Measurements from ENCODE around the gene ZNF726. TPM values are rescaled to one million over a fixed set of nuclear protein-coding genes. Genes with fewer than 3 reads are reported as not detected.

ZNF726 gene
- total and polyA plus RNA-seq, 2 donors (not counting 1 experiment from before 2014, with no cell fraction given), result 3.9 to 5.6 TPM

DNA sequence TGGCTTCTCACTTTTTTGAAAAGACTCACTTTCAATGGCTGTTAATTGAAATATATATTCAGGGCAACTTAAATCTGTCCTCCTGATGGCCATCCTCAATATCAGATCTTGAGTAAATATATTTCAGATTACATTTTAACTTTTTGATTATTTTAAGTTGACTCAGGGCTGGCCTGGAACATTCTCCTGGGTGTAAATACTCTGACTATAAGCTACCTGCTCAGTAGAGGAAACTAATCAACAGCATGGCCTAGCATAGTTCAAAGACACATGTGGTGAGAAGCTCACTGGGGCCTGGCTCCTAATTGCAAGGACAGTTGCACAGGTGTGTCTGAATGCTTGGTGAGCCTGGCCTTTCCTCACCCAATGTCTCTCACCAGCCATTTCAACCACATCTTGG is 5.5 kb upstream of the ZNF726 start:
- peaks cover 18% of the 10 kb centered on the region for H3K9me3 Mint-ChIP-seq (ENCODE audit: insufficient read depth)
- CTCF ChIA-PET, result no interaction called here

DNA sequence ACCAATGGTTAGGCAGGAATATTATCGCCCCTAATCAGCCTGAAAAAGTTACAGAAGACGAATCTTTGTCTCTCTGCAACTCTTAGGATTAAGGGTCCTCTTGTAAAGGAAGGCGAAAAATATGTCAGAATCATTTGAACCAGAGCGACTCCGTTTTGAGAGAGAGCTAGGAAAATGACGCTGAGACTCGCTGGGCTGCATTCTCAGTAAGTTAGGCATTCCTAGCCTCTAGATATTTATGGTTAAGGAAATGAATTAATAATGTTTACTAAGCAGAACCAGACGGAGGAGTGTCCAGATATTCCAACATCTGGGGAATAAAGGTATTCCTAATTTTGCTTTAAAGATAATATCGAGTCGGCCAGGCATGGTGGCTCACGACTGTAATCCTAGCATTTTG is 755 bp upstream of the ZNF726 start:
- no peak overlapping the region for H3K27ac Mint-ChIP-seq
- H3K36me3 ChIP-seq (replicated peaks in 1 of 2; ENCODE audit: control extremely low read depth in 1 of 2, control insufficient read depth in 1 of 2, extremely low read depth in 1 of 2, insufficient read depth in 2 of 2, low read length in 1 of 2), result no peaks in the 10 kb centered on the region
- H3K4me3 ChIP-seq (ENCODE audit: control extremely low read depth in 1 of 5, extremely low read depth in 1 of 5, insufficient read depth in 1 of 5, low read depth in 2 of 5, low read length in 4 of 5), result peak overlapping the region in 3 of 5 experiments; percentile 62 to 82 (median 77)
- DNase-seq (no peak), ATAC-seq (ENCODE audit: low read depth) (no peak)
- H3K4me2 ChIP-seq (replicated peaks; ENCODE audit: low read depth, low read length, poor library complexity, severe bottlenecking), result peak overlapping the region; percentile 85
- peaks cover 0 to 3% (median 0%) of the 10 kb centered on the region in 3 donors for H3K9me3 ChIP-seq (ENCODE audit: control extremely low read depth in 1 of 3, control insufficient read depth in 2 of 3, insufficient read depth in 1 of 3, low read length in 2 of 3)
- peak overlapping the region in 1 of 2 donors; percentile 78 for H3K27ac ChIP-seq (ENCODE audit: low read length in 2 of 2)
- no peaks in the 10 kb centered on the region for H3K9me3 Mint-ChIP-seq (ENCODE audit: insufficient read depth)
- CTCF ChIA-PET, result no interaction called here
- 96% methylated on average over 7 of the region's 11 CpGs for WGBS (ENCODE audit: insufficient coverage)
- no peaks in the 10 kb centered on the region for H3K27me3 Mint-ChIP-seq
- H3K9ac ChIP-seq (ENCODE audit: low read length), result peak overlapping the region; percentile 89
- no peaks in the 10 kb centered on the region for H3K79me2 ChIP-seq (ENCODE audit: control insufficient read depth, insufficient read depth, low read length)
- peak overlapping the region; percentile 95 for H3K4me3 Mint-ChIP-seq
- TF ChIP-seq EZH2 (IDR thresholded peaks at IDR 0.05; ENCODE audit: borderline replicate concordance, insufficient read depth, low read depth, low read length, poor library complexity, severe bottlenecking), result no peak
- TF ChIP-seq, protein P1, sequence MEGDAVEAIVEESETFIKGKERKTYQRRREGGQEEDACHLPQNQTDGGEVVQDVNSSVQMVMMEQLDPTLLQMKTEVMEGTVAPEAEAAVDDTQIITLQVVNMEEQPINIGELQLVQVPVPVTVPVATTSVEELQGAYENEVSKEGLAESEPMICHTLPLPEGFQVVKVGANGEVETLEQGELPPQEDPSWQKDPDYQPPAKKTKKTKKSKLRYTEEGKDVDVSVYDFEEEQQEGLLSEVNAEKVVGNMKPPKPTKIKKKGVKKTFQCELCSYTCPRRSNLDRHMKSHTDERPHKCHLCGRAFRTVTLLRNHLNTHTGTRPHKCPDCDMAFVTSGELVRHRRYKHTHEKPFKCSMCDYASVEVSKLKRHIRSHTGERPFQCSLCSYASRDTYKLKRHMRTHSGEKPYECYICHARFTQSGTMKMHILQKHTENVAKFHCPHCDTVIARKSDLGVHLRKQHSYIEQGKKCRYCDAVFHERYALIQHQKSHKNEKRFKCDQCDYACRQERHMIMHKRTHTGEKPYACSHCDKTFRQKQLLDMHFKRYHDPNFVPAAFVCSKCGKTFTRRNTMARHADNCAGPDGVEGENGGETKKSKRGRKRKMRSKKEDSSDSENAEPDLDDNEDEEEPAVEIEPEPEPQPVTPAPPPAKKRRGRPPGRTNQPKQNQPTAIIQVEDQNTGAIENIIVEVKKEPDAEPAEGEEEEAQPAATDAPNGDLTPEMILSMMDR (IDR thresholded peaks at IDR 0.05), result no peak
- POLR2A ChIA-PET, result interaction anchor here (0.8 kb wide), 1 partner anchor 173 kb away, joined by 5 read pairs; the partner anchor contains the start of gene ZNF254
- H2AFZ ChIP-seq (ENCODE audit: insufficient read depth, low read depth, low read length, poor library complexity, severe bottlenecking), result peak overlapping the region; percentile 96
- H3K4me1 Mint-ChIP-seq, result peaks cover 11% of the 10 kb centered on the region
- H3K4me1 ChIP-seq (ENCODE audit: control insufficient read depth in 2 of 2, insufficient read depth in 2 of 2, low read length in 2 of 2), result peaks cover 0 to 7% of the 10 kb centered on the region in 2 donors
- no peaks in the 10 kb centered on the region for H3K27me3 ChIP-seq (replicated peaks in 1 of 4; ENCODE audit: control extremely low read depth in 1 of 4, control insufficient read depth in 3 of 4, insufficient read depth in 4 of 4, low read length in 3 of 4)
- intact Hi-C loops (cut with micrococcal nuclease), result loop anchor here (1.0 to 2.0 kb wide), 5 partner anchors 119 to 519 kb away; partner anchors contain the start of genes ZNF254, ZNF681 and ZNF91
- H4K20me1 ChIP-seq (ENCODE audit: control insufficient read depth, insufficient read depth, low read length, poor library complexity, severe bottlenecking), result no peaks in the 10 kb centered on the region

More for the DNA sequence above, 5.5 kb upstream of the ZNF726 start:
- Histone ChIP-seq H3K79me2 (ENCODE audit: control insufficient read depth, insufficient read depth, low read length) (no peaks in the 10 kb centered on the region), H3K4me2 (replicated peaks; ENCODE audit: low read depth, low read length, poor library complexity, severe bottlenecking) (no peak overlapping the region), H3K27ac (ENCODE audit: low read length in 2 of 2) (no peak overlapping the region), H4K20me1 (ENCODE audit: control insufficient read depth, insufficient read depth, low read length, poor library complexity, severe bottlenecking) (no peaks in the 10 kb centered on the region), H3K9me3 (ENCODE audit: control extremely low read depth in 1 of 3, control insufficient read depth in 2 of 3, insufficient read depth in 1 of 3, low read length in 2 of 3) (peaks cover 0 to 11% (median 8%) of the 10 kb centered on the region in 3 donors), H3K9ac (ENCODE audit: low read length) (no peak overlapping the region), H3K27me3 (replicated peaks in 1 of 4; ENCODE audit: control extremely low read depth in 1 of 4, control insufficient read depth in 3 of 4, insufficient read depth in 4 of 4, low read length in 3 of 4) (no peaks in the 10 kb centered on the region), H3K4me1 (ENCODE audit: control insufficient read depth in 2 of 2, insufficient read depth in 2 of 2, low read length in 2 of 2) (peaks cover 0 to 2% of the 10 kb centered on the region in 2 donors), H2AFZ (ENCODE audit: insufficient read depth, low read depth, low read length, poor library complexity, severe bottlenecking) (no peak overlapping the region), H3K36me3 (replicated peaks in 1 of 2; ENCODE audit: control extremely low read depth in 1 of 2, control insufficient read depth in 1 of 2, extremely low read depth in 1 of 2, insufficient read depth in 2 of 2, low read length in 1 of 2) (no peaks in the 10 kb centered on the region), H3K4me3 (ENCODE audit: control extremely low read depth in 1 of 5, extremely low read depth in 1 of 5, insufficient read depth in 1 of 5, low read depth in 2 of 5, low read length in 4 of 5) (no peak overlapping the region)
- no peak overlapping the region for H3K4me3 Mint-ChIP-seq
- POLR2A ChIA-PET, result no interaction called here
- intact Hi-C loops (cut with micrococcal nuclease), result no loop called here
- H3K27me3 Mint-ChIP-seq, result no peaks in the 10 kb centered on the region
- ATAC-seq (ENCODE audit: low read depth) (no peak), DNase-seq (no peak)
- H3K4me1 Mint-ChIP-seq, result peaks cover 3% of the 10 kb centered on the region
- no peak overlapping the region for H3K27ac Mint-ChIP-seq
- TF ChIP-seq, protein P1 (IDR thresholded peaks at IDR 0.05), result no peak
- no peak for TF ChIP-seq EZH2 (IDR thresholded peaks at IDR 0.05; ENCODE audit: borderline replicate concordance, insufficient read depth, low read depth, low read length, poor library complexity, severe bottlenecking)
